OCI-M2 (cell line): ENCODE data around the gene SPRY1.

ENCODE experiments used
- DNase-seq: peaks from one replicate; lab custom pipeline; 2025; ENCODE audit not compliant: unreplicated experiment; lab: John Stamatoyannopoulos, UW

SPRY1 gene

GRCh38 chr4:123408471-123409084 is 12.0 kb downstream of the SPRY1 start:
- DNase-seq: no peak

GRCh38 chr4:123409334-123409733 is 12.7 kb downstream of the SPRY1 start:
- DNase-seq: no peak

DNA sequence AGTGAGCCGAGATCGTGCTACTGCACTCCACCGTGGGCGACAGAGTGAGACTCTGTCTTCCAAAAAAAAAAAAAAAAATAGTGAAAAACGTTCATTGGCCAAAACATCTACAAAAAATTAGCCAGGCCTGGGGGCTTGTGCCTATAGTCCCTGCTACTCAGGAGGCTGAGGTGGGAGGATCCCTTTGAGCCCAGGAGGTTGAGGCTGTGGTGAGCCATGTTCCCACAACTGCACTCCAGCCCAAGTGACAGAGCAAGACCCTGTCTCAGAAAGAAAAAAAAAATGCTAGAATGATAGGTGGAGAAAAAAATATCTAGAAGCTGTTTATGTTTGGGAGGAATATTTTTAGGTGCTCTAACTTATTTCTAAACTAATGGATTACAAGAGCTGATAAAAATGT is 14.9 kb downstream of the SPRY1 start:
- DNase-seq: no peak

- DNase-seq: no peak
These were observed 15.5 kb downstream of the SPRY1 start for GRCh38 chr4:123412091-123412505.

GRCh38 chr4:123412700-123413512 is 16.3 kb downstream of the SPRY1 start:
- DNase-seq: no peak

GRCh38 chr4:123415576-123415975 is 19.0 kb downstream of the SPRY1 start:
- no peak for DNase-seq

GRCh38 chr4:123415977-123416376 is 19.4 kb downstream of the SPRY1 start:
- no peak for DNase-seq

- no peak for DNase-seq
These were observed 21.2 kb downstream of the SPRY1 start for GRCh38 chr4:123417813-123418212.

- DNase-seq: peak; percentile 29
These were observed 21.8 kb downstream of the SPRY1 start for GRCh38 chr4:123418351-123418931.

DNA sequence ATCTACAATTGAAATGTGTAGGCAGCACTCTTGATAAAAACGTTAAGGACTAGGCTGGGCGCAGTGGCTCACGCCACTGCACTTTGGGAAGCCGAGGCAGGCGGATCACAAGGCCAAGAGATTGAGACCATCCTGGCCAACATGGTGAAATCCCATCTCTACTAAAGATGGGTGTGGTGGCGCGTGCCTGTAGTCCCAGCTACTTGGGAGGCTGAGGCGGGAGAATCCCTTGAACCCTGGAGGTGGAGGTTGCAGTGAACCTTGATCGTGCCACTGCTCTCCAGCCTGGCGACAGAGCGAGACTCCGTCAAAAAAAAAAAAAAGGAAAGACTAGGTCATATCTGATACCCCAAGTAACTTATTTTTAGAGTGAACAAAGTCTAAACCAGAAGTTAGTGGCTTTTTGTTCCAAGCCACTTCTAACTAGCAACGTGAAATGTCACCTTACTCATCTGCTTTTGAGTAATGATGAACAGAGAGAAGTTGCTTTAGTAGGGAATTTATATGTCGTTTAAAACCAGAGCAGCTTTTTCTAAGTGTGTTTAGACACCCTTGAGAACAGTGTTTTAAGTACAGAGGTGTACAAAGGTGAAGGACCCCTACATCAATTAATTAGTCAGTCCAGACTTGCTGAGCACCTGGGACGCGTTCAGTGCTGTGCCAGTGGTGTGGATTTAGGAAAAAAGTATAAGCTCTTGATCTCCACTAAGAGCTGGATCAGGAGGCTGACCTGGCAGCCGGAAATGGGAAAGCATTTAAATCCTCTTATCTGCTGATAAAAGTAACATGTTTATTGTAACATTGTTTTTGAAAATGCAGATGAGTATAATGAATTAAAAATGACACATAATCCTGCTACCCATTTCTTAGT is 23.5 kb downstream of the SPRY1 start:
- no peak for DNase-seq

GRCh38 chr4:123421227-123421936 is 24.8 kb downstream of the SPRY1 start:
- DNase-seq: no peak

DNA sequence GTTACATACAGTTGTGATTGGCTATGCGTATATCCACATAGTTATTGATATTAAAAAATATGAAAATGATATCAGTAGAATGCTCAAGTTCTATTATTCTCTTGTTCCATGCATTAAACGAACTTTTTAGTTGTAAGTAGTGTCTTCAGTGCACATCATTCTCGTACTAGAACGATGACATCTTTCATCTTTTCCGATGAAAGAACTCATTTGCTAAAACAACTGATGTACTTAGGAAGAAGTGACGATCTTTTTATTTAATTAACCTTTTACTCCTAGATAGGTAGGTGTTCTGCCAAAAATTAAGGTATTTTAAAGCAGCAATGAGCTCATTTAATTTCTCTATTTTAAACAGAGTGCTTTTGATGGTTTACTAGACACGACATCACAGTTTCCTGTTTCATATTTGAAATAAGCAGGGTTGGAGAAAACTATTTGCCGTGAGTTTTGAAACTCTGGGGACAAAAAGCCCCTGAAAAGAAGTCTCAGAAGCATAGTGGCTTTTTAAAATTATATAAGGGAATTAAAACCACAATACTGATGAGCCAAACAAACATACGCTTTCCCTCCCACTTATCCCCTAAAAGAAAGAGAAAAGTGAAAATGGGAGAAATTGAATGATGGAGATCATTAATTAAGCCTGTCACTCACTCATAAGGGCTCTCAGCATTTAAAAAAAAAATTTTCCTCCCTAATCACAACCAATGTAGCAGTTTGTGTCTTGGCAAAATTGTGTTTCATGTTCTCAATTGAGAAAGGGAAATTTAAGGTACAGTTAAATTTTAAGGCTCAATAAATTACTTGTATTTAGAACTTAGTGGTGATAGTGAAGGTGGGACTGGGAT is 25.6 kb downstream of the SPRY1 start:
- DNase-seq: no peak

GRCh38 chr4:123423819-123424218 is 27.2 kb downstream of the SPRY1 start:
- no peak for DNase-seq

DNA sequence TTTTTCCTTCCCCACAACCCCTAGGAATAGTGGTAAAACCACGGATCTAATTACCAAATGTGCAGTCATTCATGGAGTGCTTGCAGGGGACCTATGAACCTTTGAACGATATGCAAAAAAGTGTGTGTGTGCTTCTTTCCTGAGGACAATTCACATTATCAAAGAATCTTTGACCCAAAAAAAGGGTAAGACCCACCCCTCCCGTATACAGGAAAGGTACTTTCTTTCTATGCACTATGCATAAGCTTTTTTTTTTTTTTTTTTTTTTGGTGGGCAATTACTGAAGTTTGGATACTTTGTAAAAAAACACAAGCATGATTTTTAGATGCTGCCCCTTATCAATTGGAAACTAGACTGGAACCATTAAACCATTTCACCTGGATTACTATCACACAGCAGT is 31.4 kb downstream of the SPRY1 start:
- DNase-seq: no peak

DNA sequence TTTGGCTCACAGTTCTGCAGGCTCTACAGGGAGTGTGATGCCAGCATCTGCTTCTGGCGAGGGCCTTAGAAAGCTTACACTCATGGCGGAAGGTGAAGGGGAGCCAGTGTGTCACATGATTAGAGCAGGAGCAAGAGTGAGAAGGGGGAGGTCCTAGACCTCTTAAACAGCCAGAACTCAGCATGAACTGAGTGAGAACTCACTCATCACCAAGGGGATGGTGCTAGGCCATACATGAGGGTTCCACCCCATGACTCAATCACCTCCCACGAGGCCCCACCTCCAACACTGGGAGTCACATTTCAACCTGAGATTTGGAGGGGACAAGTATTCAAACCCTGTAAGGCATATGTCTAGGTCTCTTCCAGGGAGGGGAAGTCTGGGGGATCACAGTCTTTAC is 33.4 kb downstream of the SPRY1 start:
- no peak for DNase-seq

DNA sequence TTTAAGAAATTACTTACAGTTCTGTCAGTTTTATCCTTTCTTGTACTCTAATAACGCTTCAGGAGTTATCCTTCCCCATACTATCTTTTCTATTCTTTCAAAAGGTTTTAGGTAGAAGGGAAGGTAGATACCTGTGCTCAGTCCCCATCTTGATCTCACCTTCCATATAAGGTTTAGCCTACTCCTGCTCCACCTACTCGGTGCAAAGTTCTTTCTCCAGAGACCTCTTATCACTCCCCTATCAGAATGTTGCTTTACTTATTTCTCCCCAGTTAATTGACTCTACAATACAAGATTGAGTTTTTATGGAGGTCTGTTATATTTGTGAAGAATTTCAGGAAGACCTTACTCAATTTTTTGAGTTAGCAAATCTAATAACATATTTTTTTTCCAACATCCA is 33.9 kb downstream of the SPRY1 start:
- DNase-seq: no peak

DNA sequence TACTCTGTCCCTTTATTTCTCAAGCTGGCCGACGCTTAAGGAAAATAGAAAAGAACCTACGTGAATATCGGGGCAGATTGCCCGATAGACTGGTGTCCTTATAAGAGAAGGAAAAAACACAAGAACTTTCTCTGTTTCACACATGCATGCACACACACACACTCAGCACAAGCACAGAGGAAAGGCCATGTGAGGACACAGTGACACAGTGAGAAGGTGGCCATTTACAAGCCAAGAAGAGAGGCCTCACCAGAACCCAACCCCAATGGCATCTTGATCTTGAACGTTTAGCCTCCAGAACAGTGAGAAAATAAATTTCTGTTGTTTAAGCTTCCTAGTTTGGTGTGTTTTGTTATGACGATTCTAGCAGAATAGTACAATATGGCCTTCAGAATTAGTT is 37.0 kb downstream of the SPRY1 start:
- DNase-seq: no peak

- DNase-seq: no peak
These were observed 37.4 kb downstream of the SPRY1 start for GRCh38 chr4:123433976-123434375.

GRCh38 chr4:123435246-123436113 is 38.9 kb downstream of the SPRY1 start:
- no peak for DNase-seq
